HL-60 (cell line): ENCODE measurements around the gene TENM4.

Experiments
- CTCF ChIP-seq: IDR thresholded peaks from one replicate; pipeline ENCODE4 v1.5.1; 2011; ENCODE audit warnings: low read length, control low read depth, inconsistent platforms; ENCODE audit not compliant: insufficient read depth
- REST ChIP-seq: IDR thresholded peaks from 2 replicates; pipeline ENCODE4 v1.6.1; 2012; ENCODE audit warnings: low read depth; ENCODE audit not compliant: insufficient replicate concordance

GRCh38 chr11:79388201-79388600, 52.6 kb downstream of the TENM4 start:
- TF ChIP-seq CTCF: no peak
- TF ChIP-seq REST: no peak
